Gastrocnemius medialis (tissue), 4 donors: ENCODE results near the gene TMEM132A. TPM values are rescaled to one million over a fixed set of nuclear protein-coding genes. Genes with fewer than 3 reads are reported as not detected.

Experiments
- ATAC-seq, 2 donors: fragments of 150-250 bp; one replicate each; pipeline ENCODE4 v1.9.1; 2016
- DNase-seq, 2 donors: peaks; one replicate each; pipeline ENCODE4 v3.0.0-alpha.2; 2019
- H3K27ac ChIP-seq, 4 donors: fragments of 200-600 bp; sonication (generic); 1 replicate in 1 of 4; 2 replicates in 3 of 4; pipeline ENCODE4 v1.5.1; 2016 to 2018; ENCODE audit warnings: mild to moderate bottlenecking in 2 of 4, moderate library complexity in 1 of 4
- H3K27me3 ChIP-seq, 3 donors: fragments of 200-600 bp; sonication (generic) in 2 of 3; 1 replicate in 1 of 3; 2 replicates in 2 of 3; pipeline versions ENCODE4 v1.5.1 to v1.6.0; 2016 to 2019; ENCODE audit warnings: mild to moderate bottlenecking in 1 of 3, moderate library complexity in 1 of 3
- H3K36me3 ChIP-seq, 2 donors: fragments of 200-600 bp; sonication (generic) in 1 of 2; one replicate each; pipeline ENCODE4 v1.5.1; 2017 to 2018
- H3K4me1 ChIP-seq, 2 donors: fragments of 200-600 bp; sonication (generic) in 1 of 2; one replicate each; pipeline ENCODE4 v1.5.1; 2016 to 2017; ENCODE audit warnings: mild to moderate bottlenecking in 2 of 2
- H3K4me3 ChIP-seq, 4 donors: fragments of 200-600 bp; sonication (generic) in 3 of 4; 1 replicate in 1 of 4; 2 replicates in 3 of 4; pipeline ENCODE4 v1.5.1; 2016 to 2019; ENCODE audit warnings: mild to moderate bottlenecking in 2 of 4
- H3K9me3 ChIP-seq, 3 donors: fragments of 200-600 bp; sonication (generic) in 2 of 3; 1 replicate in 1 of 3; 2 replicates in 2 of 3; pipeline ENCODE4 v1.5.1; 2016 to 2019
- POLR2A ChIP-seq, 2 donors: fragments of 450-650 bp; IDR thresholded peaks; one replicate each; pipeline ENCODE4 v1.6.1; 2017; ENCODE audit warnings: antibody characterized with exemption in 2 of 2, mild to moderate bottlenecking in 2 of 2, moderate library complexity in 2 of 2
- in situ Hi-C, 4 donors: fragments of 200-750 bp; cut with MboI; loops; one replicate each; pipeline versions ENCODE4 v1.15.0 to v1.8.0; 2017; ENCODE audit warnings: low sequenced_read_pairs in 4 of 4
- intact Hi-C: fragments of 100-400 bp; cut with DNase I; formaldehyde crosslinking; loops from one replicate; pipeline ENCODE4 v1.15.1; 2023; ENCODE audit warnings: low total_unique reads
- total RNA-seq, 4 donors: library from RNA; depleted of rRNA; stranded (reverse); fragments of >200 nt; gene quantifications; one replicate each; pipeline versions ENCODE4 v1.1.0 to v1.2.3, GENCODE V29; 2016
- TF ChIP-seq, protein P1 (sequence below), 5 experiments: fragments of 450-650 bp in 3 of 5; fragments of 200-600 bp in 2 of 5; sonication (generic) in 2 of 5; IDR thresholded peaks in 4 of 5; conservative IDR thresholded peaks in 1 of 5; 1 replicate in 4 of 5; 2 replicates in 1 of 5; pipeline ENCODE4 v1.5.1; 2016 to 2019; ENCODE audit warnings: antibody characterized with exemption in 5 of 5, mild to moderate bottlenecking in 3 of 5, moderate library complexity in 3 of 5

The TMEM132A gene
- total RNA-seq, 4 donors from 2014 or later: 2.5 to 3.7 (median 3.1) TPM

DNA sequence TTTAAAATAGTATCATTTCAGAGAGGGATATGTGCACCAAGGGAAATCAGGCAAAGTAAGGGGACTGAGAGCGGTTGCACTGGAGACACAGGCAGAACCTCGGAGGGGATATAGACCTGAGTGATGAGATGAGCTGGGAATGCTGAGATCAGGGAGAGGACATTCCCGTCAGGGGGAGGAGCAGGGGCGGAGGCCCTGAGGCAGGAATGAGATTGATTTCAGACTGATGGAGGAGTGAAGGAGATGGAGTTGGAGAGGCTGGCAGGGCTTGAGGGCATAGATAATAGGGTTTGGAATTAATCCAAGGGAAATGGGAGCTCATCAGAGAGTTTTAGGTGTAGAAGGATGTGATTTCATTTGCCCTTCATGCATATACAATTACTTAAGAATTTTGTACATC is 60.4 kb downstream of the TMEM132A start:
- Histone ChIP-seq H3K36me3 (no peaks in the 10 kb centered on the region), H3K9me3 (no peaks in the 10 kb centered on the region), H3K4me1 (no peaks in the 10 kb centered on the region), H3K27ac (no peak overlapping the region), H3K4me3 (no peak overlapping the region), H3K27me3 (no peaks in the 10 kb centered on the region)
- ATAC-seq (no peak), DNase-seq (no peak)
- TF ChIP-seq POLR2A (IDR thresholded peaks at IDR 0.05): no peak
- TF ChIP-seq, protein P1, sequence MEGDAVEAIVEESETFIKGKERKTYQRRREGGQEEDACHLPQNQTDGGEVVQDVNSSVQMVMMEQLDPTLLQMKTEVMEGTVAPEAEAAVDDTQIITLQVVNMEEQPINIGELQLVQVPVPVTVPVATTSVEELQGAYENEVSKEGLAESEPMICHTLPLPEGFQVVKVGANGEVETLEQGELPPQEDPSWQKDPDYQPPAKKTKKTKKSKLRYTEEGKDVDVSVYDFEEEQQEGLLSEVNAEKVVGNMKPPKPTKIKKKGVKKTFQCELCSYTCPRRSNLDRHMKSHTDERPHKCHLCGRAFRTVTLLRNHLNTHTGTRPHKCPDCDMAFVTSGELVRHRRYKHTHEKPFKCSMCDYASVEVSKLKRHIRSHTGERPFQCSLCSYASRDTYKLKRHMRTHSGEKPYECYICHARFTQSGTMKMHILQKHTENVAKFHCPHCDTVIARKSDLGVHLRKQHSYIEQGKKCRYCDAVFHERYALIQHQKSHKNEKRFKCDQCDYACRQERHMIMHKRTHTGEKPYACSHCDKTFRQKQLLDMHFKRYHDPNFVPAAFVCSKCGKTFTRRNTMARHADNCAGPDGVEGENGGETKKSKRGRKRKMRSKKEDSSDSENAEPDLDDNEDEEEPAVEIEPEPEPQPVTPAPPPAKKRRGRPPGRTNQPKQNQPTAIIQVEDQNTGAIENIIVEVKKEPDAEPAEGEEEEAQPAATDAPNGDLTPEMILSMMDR (IDR thresholded peaks at IDR 0.05 in 4 of 5, conservative IDR thresholded peaks at IDR 0.05 in 1 of 5): no peak
- intact Hi-C loops (no loop called here), in situ Hi-C loops (loop anchor here in 1 of 4 donors (25.0 kb wide), 1 partner anchor 103 kb away; no protein-coding TSS in a partner anchor)

DNA sequence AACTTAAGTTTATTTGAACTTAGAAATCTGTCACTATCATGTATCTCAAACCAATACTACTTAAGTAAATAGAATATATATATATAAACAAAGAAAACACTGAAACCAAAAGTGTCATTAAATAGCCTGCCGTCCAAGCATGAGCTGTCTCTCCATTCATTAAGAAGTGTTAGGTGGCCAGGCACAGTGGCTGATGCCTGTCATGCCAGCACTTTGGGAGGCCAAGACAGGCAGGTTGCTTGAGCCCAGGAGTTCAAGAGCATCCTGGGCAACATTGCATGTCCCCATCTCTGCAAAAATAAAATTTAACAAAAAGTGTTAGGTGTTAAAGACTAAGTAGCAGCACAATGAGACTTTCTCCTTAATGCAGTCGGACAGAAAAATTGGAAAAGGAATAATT is 61.2 kb downstream of the TMEM132A start:
- intact Hi-C loops: no loop called here

DNA sequence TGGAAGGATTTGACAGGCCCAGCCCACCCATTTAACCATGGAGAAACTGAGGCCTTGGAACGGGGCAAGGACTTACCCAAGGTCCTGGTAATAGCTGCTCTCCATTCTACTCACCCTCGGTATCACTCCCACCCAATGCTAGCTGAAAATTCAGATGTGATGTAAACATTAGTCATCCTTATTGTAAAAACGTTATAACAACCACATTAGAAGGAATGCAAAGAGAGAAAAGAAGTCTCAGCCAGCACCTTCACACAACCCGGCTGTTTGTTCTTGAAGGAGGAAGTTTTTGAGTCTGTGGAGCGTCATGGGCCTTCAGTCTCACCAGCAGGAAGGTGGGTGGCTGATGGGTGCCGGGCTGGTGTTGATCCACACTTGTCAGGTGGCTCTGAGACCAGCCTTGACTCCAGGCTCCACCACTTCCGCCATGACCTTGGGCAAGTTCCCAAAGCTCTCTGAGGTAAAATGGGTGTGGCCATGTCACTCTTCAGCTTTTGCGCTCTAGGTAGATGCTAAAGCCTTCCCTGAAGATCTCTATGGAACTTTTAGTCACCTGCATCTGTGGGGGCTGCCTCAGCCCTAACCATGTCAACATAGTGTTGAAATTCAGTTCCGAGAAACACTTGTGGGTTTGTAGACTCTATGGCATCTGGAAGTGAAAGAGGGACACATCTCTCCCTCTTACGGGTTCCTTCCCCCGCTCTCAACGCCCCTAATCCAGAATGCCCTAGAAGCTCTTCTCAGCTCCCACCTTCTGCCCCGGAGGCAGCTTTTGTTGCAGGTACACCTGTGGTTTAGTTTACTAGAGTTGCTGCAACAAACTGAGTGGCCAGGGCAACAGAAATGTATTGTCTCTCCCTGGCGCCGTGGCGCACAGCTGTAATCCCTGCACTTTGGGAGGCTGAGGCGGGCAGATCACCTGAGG is 62.0 kb downstream of the TMEM132A start:
- intact Hi-C loops (no loop called here), in situ Hi-C loops (loop anchor here in 1 of 4 donors (25.0 kb wide), 1 partner anchor 101 kb away; no protein-coding TSS in a partner anchor)
- Histone ChIP-seq H3K27ac (no peak overlapping the region), H3K27me3 (no peaks in the 10 kb centered on the region), H3K36me3 (no peaks in the 10 kb centered on the region), H3K9me3 (no peaks in the 10 kb centered on the region), H3K4me3 (no peak overlapping the region), H3K4me1 (no peaks in the 10 kb centered on the region)
- ATAC-seq (no peak), DNase-seq (no peak)
- no peak for TF ChIP-seq POLR2A (IDR thresholded peaks at IDR 0.05)
- TF ChIP-seq, protein P1 (IDR thresholded peaks at IDR 0.05 in 4 of 5, conservative IDR thresholded peaks at IDR 0.05 in 1 of 5): no peak

More for the DNA sequence above, 61.2 kb downstream of the TMEM132A start:
- no peak overlapping the region for H3K4me3 ChIP-seq
- H3K4me1 ChIP-seq: no peaks in the 10 kb centered on the region
- H3K9me3 ChIP-seq: no peaks in the 10 kb centered on the region
- in situ Hi-C loops: loop anchor here in 1 of 4 donors (25.0 kb wide), 1 partner anchor 102 kb away; no protein-coding TSS in a partner anchor
- ATAC-seq (no peak), DNase-seq (no peak)
- no peak for TF ChIP-seq POLR2A (IDR thresholded peaks at IDR 0.05)
- TF ChIP-seq, protein P1 (IDR thresholded peaks at IDR 0.05 in 4 of 5, conservative IDR thresholded peaks at IDR 0.05 in 1 of 5): no peak
- H3K27ac ChIP-seq: no peak overlapping the region
- no peaks in the 10 kb centered on the region for H3K27me3 ChIP-seq
- no peaks in the 10 kb centered on the region for H3K36me3 ChIP-seq

Other genes starting within 250 kb of the TMEM132A start
- gene MS4A8, start 224.8 kb upstream of the TMEM132A start, total RNA-seq: under 1 TPM in 2 of 4 donors, not detected in 2; 0.36 to 0.44 TPM
- gene MS4A18, start 199.7 kb upstream of the TMEM132A start, total RNA-seq: not detected
- not detected for gene MS4A15, start 167.6 kb upstream of the TMEM132A start, total RNA-seq
- gene MS4A10, start 139.1 kb upstream of the TMEM132A start, total RNA-seq: not detected
- 10 to 100 TPM; 23.8 to 36.2 (median 33.2) TPM for gene CCDC86, start 82.3 kb upstream of the TMEM132A start, total RNA-seq
- gene PTGDR2, start 68.5 kb upstream of the TMEM132A start, total RNA-seq: 1 to 10 TPM in 2 of 4 donors, under 1 TPM in 2; 0.40 to 4.3 (median 1.3) TPM
- not detected for gene ZP1, start 56.9 kb upstream of the TMEM132A start, total RNA-seq
- gene PRPF19, start 17.9 kb upstream of the TMEM132A start, total RNA-seq: 10 to 100 TPM; 55.5 to 75.6 (median 71.9) TPM
- 100 to 1,000 TPM in 2 of 4 donors, 10 to 100 TPM in 2; 56.5 to 105 (median 82.6) TPM for gene TMEM109, start 10.3 kb upstream of the TMEM132A start, total RNA-seq
- 1 to 10 TPM; 2.8 to 6.9 (median 6.0) TPM for gene SLC15A3, start 27.7 kb downstream of the TMEM132A start, total RNA-seq
- gene CD6, start 47.2 kb downstream of the TMEM132A start, total RNA-seq: under 1 TPM in 2 of 4 donors, not detected in 2; 0.16 to 0.25 TPM
- under 1 TPM in 2 of 4 donors, not detected in 2; 0.46 to 0.53 TPM for gene CD5, start 178.0 kb downstream of the TMEM132A start, total RNA-seq
- gene VPS37C, start 237.0 kb downstream of the TMEM132A start, total RNA-seq: 10 to 100 TPM; 17.7 to 27.1 (median 23.5) TPM